Epidermal melanocyte (primary cell): Measurements from ENCODE around the gene UFL1.

Experiments
- DNase-seq: peaks from one replicate; pipeline ENCODE4 v3.0.0; 2011; ENCODE audit warnings: low spot score; ENCODE audit not compliant: insufficient read length

UFL1 gene

DNA sequence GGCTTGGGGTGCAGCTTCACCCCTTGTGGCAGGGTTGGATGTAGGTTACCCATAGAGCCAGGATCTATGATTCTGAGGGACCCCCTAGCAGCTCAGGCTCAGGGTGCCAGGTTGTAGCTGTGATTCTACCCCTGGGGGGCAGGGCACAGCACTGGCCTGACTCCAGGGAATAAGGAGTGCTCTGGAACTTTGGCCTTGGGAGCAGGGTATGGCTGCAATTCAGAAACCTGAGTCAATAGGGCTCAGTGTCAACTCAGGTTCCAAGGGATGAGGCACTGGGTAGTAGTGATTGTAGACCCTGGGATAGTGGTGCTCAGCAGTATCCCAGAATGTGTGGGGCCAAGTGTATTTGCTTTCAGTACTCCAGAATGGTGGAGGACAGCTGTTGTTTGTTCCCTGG is 49.9 kb downstream of the UFL1 start:
- no peak for DNase-seq

DNA sequence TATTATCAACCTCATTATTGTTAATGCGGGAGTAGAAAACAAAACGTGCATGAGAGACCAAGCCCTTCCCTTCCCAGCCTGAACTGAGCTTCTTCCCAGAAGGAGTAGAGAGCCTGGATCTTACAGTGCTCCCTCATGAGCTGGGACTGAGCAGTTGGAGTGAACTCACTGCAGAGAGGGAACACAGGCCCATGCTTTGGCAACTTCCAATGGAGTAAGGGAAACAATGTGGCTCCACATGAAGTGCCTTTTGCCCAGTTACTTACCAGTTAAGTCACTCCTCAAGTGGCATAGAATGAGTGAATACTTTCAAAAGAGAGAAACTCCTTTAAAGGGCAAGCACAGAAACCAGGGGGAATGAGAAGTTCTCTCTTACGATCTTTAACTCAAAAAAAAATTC is 53.8 kb downstream of the UFL1 start:
- DNase-seq, result no peak

DNA sequence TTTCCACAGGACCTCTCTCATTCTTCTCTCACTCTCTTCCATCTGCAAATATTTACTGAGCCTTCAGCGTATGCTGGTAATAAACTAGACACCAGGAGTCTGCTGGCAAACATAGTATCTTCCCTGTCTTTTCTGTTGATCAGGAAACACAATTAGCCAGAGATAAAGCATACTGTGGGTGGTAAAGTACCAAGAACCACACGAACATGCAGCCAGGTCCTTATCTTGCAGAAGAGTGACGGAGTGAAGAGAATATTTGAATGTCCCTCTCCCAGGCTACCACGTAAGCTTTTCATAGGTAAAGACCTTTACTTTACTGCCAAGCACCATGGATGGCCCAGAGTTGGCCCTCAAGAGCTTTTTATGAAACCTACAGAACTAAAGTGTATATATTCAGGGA is 54.6 kb downstream of the UFL1 start:
- DNase-seq, result no peak

DNA sequence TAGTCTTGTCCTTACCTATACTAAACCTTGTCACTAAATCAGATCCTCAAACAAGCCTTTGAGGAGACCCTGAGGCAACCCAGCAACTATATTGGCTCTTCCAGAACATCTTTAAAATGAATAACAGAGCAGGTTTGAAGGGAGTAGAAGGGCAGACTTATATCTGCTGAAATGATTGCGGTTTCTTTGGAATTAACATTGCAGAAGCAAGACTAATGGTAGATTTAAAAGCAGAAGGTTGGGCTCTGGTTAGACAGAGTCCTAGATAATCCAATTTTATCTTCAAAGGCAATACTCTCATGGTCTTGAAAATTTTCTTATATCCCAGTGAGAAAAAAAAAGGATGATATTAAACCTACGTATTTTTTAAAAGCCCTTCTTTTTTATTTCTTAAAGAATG is 60.4 kb downstream of the UFL1 start:
- DNase-seq, result no peak

DNA sequence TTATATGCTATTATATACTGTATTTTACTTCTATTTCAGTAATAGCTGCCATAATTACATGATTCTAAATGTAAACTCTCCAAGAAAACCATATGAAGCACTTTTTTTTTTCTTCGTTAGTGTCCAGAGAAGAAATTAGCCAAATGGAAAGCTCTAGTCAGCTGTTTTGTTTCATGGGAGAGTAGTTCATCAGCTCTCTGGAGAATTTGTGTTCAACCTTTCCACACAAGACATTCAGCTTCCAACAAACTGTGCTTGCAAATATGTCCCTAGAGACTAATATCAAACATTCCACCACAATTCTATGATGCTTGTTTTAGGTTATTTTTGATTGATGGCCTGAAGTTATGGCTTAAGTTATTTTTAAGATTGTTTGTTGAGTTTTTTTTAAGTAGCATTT is 60.8 kb downstream of the UFL1 start:
- DNase-seq, result no peak

DNA sequence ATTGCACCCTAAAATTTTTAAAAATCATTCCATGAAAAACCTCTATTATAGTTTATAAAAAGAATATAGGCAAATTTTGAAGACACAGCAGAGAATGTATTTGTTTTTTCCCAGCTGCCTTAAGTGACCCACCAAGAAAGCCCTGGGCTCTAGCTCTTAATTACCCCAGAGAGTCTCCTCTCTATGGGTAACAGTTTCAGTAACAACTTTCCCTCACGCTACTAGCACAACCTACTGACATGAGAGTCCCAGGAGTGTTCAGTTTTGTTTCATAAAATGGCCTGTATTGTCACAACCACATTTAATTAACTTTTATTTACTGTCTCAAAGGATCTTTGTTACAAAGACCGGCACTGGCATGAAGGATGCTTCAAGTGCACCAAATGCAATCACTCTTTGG is 82.8 kb downstream of the UFL1 start:
- DNase-seq, result no peak
